ENCODE data around the gene UNC93A. TPM values are rescaled to one million over a fixed set of nuclear protein-coding genes. Genes with fewer than 3 reads are reported as not detected.
"Not testable (repeated sequence)": the region's sequence is repeated elsewhere in the genome, so short reads cannot be mapped to it uniquely, and the experiment has no call there.

Gene UNC93A
- total RNA-seq, 1 experiment from 2014 or later: not detected

DNA sequence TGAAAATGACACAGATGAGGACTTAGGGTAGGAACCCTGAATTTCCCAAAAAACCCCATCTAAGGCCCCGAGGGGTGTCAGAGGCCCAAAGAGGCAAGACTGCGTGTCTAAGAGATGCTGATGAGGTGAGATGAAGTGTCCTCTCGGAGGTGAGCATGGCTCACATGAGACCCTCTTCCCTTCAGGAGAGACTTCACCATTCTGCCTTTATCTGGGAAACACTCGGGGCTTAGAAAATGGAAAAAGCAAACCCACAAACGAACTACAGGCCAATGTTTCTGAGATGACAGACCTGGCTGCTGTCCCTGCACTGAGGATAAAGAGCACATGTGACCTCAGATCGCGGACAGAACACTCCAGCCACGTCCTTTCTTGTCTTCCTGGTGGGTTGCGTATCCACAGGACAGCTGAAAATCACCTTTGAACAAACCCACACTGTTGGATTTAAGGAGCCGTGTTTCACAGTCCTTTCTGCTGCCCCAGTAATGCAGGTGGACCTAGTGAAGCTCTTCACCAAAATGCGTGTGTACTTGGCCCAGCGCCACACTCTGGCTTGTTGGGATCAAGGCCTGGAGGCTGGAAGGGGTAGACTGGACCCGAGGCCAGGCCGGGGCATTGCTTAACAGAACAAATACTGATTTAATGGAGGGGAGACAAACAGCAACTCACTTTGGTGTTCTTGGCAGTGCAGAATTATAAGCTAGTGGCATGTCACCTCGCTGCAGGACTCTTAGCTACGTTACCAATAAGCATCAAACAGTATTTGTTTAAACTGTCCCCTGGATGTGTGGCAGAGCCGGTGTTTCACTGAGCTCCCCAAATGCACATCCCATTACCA, 18.5 kb downstream of the UNC93A start:
- DNase-seq (ENCODE audit: low read depth): not testable (repeated sequence)

DNA sequence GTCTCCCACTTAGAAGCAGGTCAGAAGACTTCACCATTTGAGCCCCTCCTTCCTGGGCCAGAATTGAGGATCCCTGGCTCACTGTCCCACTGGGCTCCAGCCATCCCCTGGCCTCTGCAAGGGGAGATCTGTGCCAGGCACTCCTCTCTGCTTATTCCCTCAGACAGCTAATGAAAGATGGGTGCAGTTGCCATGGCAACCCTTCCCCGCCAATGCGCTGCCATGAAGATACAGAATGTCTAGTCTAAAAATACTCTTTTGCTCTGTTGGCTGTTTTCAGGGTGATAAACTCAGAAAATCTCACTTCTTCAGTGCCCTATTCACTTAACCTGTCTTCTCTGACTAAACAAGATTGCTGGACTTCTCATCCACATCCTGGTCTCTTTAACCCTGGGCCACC, 20.2 kb downstream of the UNC93A start:
- DNase-seq (ENCODE audit: low read depth): no peak

DNA sequence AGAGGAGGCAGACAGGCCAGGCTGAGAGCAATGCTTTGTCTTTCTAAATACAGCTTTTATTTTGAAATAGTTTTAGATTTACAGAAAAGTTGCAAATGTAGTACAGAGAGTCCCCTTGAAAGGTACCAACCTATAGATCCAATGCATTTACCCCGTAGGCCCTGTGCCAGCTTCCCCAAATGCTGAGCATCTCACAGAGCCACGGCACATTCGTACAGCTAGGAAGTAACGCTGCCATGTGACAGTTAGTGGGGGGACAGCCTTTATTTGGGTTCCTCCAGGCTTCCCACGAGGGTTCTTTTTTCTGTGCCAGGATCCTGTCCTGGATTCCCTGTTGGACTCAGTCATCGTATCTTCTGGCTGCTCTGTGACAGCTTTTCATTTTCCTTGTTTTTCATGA, 20.6 kb downstream of the UNC93A start:
- not testable (repeated sequence) for DNase-seq (ENCODE audit: low read depth)

DNA sequence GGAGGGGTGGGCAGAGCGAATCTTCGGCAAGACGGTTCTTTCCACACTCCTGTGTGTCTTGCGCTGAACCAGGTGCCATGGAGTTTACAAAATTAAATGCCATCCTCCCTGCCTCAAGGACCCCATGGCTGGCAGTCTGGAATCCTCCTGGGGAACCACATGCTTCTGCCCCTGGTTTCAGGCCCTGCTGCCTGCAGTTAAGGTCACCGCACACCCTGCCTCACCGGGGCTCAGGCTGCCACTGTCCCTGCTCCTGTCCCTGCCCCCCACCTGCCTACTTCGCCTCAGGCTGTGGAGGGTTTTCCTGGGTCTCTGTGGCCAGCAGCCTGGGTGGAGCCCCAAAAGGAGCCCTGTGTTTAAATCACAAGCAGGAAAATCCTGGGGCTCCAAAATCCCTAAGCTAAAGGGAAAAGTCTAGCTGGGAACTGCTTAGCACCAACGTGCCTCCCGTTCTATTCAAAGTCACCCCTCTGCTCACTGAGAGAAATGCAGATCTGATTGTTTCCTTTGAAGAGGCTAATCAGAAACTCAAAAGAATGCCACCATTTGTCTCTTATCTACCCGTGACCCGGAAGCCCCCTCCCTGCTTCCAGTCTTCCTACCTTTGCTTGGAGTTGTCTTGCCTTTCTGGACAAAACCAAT, 23.2 kb downstream of the UNC93A start:
- no peak for DNase-seq (ENCODE audit: low read depth)

DNA sequence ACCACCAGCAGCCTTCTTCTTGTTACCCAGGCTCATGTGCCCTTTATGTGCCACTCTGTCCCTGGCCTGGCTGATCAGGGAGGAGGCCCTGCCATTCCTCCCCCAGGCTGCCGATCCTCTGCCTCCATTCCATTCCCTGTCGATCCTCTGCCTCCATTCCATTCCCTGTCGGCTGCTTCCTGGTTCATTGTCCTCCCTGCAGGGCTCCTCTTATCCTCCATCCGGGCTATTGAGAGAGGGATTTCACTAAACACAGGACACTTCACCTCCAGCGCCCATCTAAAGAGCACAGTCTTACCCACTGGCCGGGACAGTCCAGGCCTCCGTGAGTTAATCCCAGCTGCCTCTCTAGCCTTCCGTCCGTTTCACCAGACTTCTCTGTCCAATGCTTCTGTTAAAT, 26.1 kb downstream of the UNC93A start:
- DNase-seq (ENCODE audit: low read depth): no peak

DNA sequence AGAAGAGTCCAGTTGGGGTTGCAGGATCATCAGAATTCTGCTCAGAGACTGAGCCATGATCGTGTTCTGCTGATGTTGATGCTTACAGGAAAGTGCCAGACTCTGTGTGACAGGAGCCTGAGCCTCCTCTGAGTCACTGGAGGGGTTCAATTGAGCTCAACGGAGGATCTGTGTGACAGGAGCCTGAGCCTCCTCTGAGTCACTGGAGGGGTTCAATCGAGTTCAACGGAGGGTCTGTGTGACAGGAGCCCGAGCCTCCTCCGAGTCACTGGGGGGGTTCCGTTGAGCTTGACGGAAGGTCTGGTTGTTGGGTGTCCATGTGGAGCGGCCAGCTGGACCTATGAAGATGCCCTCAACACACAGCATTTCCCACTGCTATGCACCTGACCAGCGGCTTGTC, 27.2 kb downstream of the UNC93A start:
- not testable (repeated sequence) for DNase-seq (ENCODE audit: low read depth)

DNA sequence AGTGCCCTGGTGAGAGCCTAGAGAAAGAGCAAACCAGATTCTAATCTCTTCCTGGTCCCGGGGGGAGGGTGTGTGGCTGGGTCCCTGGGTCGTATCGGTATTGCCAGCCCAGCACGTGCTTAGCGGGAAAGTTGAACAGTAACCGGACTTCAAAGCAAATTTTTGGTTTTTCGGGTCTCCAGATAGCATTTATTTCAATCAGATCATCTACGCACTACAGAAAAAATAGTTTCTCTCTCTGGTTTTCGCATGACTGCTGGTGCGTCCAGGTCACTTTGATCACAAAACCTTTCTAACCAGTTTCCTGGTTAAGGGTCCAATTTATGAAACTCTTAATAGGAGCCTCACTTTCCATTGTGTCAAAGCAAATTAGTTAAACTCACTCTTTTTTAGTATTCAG, 27.7 kb downstream of the UNC93A start:
- not testable (repeated sequence) for DNase-seq (ENCODE audit: low read depth)

DNA sequence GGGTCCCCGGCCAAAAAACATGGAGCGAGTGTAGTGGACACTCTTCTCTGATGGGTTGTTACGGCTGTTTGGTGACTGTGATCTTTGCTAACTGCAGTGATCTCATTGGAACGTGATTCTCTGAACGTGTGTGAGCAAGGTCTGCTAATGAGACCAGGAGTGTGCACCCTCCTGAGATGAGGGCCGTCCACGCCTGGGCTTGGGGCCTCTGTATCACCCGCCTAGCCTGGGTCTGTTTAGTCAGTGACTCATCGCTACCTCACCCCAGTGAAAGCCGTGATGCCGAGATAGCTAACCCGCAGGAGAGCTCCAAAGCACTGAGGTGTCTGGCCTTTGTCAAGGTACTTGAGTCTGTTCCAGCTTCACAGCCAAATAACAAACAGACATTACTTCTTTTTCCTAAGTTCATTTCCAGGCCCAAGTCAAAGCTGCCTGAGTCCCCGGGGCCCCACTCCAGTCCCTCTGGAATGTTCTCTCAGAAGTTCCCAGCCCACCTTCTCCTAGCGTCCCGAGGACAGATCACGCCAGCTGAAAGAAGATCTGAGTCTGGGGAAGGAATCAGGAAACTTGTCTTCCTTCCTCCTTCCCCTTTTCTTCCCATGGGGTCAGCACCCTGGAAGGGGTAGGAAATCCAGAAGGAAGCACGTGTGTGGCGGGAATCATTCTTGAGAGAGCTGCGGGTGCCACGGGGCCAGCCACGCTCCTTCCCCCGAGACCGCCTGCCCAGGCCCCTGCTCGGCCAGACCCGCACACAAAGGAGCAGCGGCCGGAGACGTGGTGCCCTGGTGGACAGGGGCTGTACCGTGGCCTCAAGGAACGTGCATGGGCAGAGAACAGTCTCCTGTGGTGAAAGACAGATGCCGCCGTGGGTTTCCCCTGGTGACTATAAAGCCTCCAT, 29.0 kb downstream of the UNC93A start:
- not testable (repeated sequence) for DNase-seq (ENCODE audit: low read depth)

DNA sequence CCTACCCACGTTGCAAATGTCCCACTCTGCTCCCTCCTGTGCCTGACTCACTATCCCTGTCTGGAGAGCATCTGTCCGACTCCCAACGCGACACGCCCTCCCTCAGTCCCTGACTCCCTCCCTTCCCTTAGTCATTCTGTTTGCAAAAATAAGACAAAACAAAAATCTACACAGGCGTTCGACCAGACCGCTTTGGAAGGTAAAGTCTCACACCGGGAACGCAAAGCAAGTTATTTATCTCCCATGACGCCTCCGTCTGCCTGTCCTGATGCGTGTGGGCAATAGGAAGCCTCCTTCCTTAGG, 29.6 kb downstream of the UNC93A start:
- not testable (repeated sequence) for DNase-seq (ENCODE audit: low read depth)

DNA sequence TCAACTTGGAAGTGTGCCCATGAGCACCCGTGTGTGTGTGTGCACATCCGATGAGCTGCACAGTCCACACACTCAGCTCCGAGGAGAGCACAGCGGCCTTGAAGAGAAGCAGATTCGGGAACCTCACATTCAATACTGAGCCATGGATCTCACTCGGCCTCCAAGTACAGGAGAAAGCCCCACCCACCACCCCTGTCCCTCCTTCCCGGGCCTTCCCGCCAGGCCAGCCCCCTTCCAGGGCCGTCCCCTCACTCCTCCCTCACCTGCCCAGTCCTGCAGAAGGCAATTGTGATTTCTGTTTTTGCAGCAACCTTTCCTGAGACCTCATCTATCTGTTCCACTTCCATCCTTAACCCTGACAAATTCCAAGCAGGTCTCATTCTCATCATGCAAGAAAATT, 30.1 kb downstream of the UNC93A start:
- not testable (repeated sequence) for DNase-seq (ENCODE audit: low read depth)

DNA sequence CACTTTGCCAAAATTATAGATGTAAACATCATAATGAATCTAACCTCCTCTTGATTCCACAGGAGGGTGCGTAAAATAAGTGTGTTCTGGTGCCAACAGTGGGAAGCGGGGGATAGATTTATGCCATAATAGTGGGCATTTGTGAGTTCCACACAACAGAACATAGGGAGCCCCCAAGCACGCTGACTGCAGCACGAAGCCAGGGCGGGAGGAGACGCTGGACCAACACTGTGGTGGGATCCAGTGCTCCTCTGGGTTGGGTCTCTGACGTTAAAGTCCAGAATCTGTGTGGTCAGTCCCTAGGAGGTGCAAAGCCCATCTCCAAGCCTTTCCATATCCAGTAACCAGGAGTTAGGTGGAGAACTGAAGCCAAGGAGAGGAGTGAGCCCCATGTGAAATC, 32.0 kb downstream of the UNC93A start:
- no peak for DNase-seq (ENCODE audit: low read depth)

DNA sequence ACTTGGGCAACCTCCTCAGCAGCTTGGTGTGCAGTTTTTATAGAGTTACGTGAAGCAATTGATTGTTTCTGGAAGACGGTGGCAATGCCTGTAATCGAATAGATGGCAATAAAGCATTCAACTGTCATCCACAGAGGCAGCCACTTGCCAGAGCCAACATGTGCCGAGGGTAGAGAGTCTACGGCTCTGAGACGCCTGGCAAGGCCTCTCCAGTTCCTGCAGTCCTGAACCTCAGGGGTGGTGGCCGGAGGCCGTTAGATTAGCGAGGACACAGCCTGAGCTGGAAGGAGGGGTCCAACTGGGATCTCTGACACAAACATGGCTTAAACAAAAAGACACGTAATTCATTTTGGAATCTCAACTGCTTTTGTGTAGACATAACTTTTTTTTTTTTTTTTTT, 33.0 kb downstream of the UNC93A start:
- no peak for DNase-seq (ENCODE audit: low read depth)

DNA sequence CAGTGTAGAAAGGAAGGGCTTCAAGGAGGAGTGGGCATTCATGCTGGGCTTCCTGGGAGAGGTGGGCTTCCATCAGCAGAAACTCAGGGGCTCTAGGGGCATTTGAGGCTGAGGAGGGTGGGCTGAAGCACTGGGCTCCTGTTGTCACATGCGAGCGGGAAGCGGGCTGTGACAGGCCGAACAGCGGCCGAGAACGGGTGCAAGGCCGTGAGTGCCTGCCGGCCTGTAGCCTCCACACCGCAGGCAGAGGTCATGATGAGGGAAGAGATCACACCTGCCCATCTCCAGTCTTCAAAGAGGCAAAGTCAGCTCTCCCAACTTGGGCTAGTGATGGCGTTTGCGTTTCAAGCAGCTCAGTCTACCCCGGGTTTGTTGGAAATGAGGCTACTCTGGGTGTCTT, 34.7 kb downstream of the UNC93A start:
- no peak for DNase-seq (ENCODE audit: low read depth)

DNA sequence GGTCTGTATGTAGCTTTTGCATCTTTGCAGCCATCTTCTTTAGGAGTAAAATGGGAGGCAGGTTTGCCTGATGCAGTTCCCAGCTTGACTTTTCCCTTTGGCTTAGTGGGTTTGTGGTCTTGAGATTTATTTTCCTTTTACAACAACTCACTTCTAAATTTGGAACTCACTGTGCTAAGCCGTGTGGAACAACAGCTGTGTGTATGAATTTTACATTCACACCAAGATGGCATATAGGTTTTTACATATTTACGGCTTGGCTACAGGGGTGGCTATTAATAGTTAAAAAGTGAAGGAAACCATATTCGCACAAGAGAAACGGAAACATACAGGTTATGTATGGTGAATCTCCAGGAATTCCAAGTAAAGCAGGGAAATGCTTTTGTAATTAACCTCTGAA, 36.3 kb downstream of the UNC93A start:
- DNase-seq (ENCODE audit: low read depth): no peak

DNA sequence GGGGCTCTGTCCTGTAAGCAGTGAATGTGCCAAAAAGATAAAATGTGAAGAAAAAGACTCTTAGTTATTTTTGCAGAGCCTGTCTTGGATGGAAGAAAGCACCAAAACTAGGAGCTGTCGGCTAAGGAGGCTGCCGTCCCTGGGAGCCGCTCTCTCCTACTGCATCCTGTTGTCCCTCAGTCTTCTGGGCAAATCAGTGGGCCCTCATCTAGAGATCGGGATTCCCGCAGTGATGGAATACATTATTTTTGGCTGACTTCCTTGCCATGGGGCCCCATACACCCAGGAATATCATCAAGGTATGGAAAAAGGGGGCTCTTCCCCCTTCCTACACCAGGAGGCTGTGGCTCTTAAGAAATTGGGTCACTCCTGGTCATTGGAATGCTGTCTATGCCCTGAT, 37.0 kb downstream of the UNC93A start:
- no peak for DNase-seq (ENCODE audit: low read depth)

DNA sequence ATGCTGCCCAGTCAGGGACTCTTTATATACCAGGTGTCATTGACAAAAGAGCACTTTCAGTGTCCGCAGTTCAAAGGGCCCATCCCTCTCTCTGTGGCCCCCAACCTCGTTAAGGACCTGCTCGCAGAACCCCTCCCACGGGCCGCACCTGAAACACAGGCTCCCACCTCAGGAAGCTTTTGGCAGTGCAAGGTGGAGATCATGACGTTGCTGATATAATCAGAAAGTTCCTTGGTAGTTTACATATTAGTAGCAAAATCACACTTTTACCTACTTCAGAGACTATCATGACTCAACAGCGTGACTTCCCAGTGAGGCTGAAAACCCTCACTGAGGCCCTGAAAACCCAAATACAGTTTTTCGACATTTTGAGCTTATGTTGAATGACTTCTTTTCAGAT, 37.9 kb downstream of the UNC93A start:
- no peak for DNase-seq (ENCODE audit: low read depth)

DNA sequence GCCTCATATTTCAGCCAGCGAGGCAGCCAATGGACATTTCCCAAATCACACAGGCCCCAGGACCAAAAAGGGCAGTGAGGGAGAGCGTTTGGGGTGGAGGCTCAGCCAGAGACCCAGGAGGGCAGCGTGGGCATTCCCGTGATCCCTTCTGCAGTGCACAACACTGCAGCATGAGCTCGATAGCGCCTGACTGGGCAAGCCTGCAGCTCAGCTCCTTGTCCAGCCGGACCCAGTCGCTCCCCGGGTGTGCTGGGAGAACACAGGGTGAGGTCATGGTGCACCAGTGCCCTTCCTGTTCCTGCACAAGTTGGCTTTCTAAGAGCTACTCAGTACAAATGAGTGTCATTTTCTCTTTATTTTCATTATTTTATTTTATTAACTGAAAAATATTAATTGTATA, 39.6 kb downstream of the UNC93A start:
- DNase-seq (ENCODE audit: low read depth): no peak

DNA sequence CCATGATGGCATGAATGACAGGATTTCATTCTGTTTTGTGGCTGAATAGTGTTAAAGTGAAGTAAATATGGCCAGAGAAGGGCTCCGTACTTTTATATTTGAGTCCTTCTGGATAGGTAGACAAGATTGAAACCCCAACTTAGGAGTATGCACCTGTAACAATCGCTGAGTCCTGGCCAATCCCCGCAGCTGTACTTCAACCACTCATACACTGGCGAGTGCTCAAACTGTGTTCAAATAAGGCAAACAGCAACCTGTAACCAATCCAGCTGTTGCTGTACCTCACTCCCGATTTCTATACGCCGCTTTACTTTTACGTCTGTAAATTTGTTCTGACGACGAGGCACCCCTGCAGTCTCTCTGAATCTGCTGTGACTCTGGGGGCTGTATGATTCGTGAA, 40.5 kb downstream of the UNC93A start:
- no peak for DNase-seq (ENCODE audit: low read depth)

DNA sequence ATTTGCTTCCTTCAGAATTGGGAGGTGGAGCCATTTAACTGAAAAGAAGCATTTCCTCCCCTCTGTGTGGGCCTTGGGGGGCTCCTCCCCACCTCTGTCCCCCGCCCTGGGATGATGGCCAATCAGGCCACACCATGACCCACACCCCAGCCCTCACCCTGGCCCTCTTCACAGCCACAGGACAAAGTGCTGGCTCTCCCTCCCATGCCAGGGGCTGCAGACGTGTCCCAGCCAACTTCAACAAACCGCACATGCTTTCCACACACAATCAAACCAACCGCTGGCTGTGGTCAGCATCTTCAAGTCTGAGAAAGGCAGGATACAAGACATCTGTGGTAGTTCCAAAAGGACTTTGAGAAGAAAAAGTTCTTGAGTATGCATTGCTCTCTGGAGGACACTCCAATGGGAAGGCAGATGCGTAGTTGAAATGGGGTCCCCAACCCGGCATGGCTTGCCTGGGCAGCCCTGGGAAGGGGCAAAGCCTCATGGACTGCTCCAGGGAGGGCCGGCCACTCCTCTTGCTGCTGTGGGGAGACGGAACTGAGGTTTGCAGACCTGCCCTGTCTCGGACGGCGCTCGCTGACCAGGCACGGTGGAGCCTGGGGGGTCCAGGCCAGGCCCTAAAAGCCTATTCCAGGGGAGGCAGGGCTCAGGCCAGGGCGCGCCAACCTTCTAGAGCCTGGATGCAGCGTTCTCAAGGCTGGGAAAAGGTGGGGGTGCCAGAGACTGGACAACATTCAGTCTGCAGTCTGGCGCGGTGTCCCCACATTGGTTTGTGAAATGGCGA, 45.9 kb downstream of the UNC93A start:
- DNase-seq (ENCODE audit: low read depth): no peak

DNA sequence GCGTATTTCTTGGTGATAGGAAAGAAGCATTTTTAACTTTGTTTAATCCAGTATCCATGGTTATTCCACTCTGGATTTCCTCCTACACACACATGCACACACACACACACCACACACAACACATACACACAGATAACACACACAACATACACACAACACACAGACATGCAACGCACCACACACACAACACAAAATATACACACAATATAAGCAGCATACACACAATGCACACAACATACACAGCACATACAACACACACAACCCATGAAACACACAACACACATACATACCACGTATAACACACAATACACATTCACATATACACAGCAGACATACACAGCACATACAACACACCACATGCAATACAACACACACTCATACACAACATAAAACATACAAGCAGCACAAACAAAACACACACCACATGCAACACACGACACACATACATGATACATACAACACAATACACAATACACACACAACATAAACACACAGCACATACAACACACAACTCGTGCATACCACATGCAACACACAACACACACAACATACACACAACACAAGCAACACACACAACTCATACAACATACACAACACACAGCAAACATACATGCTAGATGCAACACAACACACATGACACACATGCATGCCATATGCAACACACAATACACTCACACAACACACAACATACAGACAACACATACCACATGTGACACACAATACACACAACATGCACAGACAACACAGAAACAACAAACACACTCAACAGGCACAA, 46.7 kb downstream of the UNC93A start:
- no peak for DNase-seq (ENCODE audit: low read depth)

All from HT1080 (cell line).